Occipital lobe (tissue), 2 donors: ENCODE results near the gene KSR1. TPM values are rescaled to one million over a fixed set of nuclear protein-coding genes. Genes with fewer than 3 reads are reported as not detected.
"Not testable (repeated sequence)": the region's sequence is repeated elsewhere in the genome, so short reads cannot be mapped to it uniquely, and the experiment has no call there.

ENCODE experiments used
- DNase-seq: peaks from one replicate; lab custom pipeline; 2025; lab: John Stamatoyannopoulos, UW
- total RNA-seq: library from RNA; depleted of rRNA; stranded (reverse); fragments of >200 nt; gene quantifications from one replicate; pipeline ENCODE4 v1.2.3, GENCODE V29; 2014

Gene KSR1
- total RNA-seq, 1 donor from 2014 or later = 15.3 TPM

DNA sequence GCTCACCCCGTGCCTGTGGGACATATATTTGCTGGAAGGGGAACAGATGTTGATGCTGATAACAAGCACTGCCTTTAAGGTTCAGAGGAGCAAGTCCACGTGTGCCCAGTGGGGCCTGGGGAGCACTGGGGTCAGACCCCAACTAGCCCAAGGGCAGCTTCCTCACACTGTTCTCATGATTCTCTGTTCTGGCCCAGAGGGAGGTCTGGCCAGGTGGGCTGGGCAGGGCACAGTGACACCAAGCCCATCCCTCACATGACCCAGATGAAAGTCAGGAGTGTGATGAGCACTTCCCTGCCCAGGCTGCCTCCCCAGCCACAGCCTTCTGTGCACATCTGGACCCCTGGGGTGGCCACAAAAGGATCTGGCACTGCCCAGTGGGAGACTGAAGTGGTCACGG lies 29.8 kb upstream of the KSR1 start:
- DNase-seq = not testable (repeated sequence)

DNA sequence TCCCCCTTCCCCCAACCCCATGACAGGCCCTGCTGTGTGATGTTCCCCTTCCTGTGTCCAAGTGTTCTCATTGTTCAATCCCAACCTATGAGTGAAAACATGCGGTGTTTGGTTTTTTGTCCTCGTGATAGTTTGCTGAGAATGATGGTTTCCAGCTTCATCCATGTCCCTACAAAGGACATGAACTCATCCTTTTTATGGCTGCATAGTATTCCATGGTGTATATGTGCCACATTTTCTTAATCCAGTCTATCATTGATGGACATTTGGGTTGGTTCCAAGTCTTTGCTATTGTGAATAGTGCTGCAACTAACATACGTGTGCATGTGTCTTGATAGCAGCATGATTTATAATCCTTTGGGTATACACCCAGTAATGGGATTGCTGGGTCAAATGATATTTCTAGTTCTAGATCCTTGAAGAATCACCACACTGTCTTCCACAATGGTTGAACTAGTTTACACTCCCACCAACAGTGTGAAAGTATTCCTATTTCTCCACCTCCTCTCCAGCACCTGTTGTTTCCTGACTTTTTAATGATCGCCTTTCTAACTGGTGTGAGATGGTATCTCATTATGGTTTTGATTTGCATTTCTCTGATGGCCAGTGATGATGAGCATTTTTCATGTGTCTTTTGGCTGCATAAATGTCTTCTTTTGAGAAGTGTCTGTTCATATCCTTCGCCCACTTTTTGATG lies 28.9 kb upstream of the KSR1 start:
- DNase-seq = not testable (repeated sequence)

DNA sequence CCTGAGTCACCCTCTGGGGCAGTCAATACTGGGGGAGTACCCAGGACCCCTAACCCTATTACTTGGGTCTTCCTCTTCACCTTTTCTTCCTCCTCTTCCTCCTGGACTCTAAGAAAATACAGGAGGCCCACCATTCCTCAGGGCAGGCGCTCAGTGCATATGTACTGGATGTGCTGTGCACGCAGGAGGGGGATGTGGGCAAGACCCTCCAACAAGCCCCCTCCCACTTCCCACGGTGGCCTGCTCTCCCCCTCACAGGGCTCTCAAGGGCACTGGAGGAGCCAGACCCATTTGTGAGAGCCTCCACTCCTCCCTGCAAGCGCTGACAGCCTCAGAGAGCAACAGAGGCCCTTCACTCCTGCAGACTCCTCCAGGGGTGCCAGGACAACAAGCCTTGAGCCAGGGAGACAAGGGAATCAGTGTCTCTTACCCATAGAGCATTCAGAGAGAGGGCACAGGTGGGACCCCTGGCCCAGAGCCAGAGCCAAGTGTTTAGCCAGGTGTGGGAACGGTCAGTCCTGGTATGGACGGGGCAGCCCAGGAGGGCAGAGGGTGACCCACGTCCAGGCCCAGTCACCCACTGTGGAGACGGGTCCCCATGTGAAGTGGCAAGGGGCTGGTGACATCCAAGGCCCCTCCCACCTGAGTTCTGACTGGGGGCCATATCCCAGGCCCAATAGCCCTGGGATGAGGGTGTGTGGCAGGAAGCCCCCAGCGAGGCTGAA lies 27.3 kb upstream of the KSR1 start:
- no peak for DNase-seq

DNA sequence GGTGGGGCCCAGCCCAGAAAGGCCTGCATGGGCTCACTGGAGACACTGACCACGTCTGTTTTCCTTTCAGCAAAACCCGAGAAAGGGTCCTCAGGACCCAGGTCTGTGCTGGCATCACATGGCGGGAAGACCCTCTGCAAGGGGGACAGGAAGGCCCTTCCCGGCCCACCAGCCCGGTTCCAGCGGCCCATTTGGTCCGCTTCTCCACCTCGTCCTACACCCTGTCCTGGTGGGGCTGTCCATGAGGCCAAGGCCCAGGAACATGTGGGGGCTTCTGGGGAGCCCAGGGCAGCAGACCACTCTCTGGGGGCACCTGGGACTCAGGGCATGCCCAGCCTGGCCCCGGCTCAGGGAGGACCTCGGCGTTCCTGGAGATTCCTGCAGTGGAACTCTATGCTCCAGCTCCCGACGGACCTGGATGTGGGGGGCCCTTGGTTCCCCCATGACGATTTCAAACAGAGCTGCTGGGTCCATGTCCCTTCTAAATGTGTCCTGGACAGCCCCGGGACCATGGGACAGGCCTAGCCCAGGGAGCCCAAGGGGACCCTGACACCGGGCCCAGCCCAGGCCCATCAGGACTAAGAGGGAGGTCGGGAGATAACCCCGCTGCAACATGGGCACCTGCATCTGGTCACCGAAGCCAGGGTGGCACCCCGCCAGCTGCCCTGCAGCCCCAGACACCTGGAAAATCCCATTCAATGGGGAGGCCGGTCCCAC lies 26.4 kb upstream of the KSR1 start:
- no peak for DNase-seq

DNA sequence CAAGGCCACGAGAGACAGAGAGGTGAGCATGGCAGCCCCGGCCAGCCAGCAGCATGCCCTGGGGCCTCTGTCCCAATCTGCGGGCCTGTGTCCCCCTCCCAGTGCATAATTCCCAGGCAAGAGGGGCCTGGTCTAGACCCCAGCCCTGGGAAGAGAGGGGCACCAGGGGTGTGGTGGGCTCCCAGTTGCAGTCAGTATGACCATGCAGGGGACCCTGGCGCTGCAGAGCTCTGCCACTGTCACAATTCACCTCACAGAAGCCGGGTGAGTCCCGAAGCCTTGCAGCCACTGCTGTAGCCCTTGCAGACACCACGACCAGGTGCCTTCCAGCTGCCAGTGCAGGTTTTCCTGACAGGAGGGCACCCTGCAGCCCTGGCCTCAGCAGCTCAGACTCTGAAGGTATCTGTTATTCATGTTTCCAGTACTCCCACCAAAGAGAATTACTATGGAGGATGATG lies 25.8 kb upstream of the KSR1 start:
- DNase-seq = no peak

DNA sequence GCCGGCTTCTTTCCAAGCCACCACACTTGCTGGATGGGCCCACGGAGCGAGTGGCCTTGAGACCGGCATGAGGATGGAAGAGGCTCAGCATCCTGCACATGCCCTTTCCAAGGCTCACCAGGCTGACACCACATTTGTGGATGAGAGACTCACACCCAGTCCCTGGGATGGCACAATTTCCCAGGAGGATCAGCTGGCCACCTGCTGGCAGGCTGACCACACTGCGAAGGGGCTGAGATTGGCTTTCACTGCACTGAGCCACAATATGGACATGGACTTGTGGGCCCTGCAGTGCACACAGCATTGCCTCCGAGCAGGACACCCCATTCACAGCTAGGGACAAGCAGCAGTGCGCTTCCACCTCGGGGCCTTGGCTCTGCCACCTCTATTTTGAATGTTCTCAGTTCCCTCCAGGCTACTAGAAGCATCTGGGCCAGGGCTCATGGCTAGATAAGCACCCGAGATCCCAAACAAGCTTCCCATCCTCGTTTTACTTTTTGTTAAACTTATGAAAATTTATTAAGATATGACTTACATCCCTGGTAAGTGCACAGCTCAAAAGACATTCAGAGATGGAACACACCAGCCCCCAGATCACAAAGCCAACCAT lies 25.3 kb upstream of the KSR1 start:
- no peak for DNase-seq

DNA sequence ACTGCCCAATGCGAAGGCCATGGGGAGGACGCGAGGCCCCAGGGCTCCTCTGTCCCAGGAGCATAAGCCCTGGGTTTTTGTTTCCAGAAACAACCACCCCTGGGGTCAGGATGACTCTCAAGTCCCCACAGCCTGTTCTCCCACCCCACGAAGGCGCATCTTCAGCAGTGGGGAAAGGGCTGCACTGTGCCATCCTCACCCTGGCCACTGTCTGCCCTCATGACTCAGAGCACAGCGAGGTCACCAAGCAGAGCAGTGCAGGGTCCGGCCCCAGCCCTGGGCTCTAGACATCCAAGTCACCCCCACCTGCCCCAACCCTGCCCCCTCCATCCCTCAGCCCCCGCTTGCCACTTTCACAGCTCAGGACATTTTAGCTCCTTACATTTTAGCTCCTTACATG lies 22.7 kb upstream of the KSR1 start:
- DNase-seq = no peak

DNA sequence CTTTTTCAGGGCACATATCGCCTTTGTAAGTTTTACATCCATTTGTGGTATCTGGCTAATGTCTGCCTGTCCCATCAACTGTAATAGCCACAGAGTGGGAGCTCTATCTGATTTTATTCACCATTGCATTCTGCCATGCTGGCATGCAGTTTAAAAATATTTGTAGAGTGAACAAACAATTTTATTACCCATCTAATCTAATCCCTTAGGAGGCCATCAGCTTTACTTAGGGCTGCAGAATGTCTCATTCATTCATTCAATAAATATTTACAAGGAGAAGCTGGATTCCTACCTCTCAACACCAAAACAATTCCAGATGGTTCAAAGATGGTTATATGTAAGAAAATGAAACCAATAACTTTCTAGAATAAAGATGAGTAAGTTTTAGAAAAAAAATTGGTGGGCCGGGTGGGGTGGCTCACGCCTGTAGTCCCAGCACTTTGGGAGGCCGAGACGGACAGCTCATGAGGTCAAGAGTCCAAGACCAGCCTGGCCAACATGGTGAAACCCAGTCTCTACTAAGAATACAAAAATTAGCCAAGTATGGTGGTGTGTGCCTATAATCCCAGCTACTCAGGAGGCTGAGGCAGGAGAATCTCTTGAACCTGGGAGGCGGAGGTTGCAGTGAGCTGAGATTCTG lies 20.7 kb upstream of the KSR1 start:
- not testable (repeated sequence) for DNase-seq

DNA sequence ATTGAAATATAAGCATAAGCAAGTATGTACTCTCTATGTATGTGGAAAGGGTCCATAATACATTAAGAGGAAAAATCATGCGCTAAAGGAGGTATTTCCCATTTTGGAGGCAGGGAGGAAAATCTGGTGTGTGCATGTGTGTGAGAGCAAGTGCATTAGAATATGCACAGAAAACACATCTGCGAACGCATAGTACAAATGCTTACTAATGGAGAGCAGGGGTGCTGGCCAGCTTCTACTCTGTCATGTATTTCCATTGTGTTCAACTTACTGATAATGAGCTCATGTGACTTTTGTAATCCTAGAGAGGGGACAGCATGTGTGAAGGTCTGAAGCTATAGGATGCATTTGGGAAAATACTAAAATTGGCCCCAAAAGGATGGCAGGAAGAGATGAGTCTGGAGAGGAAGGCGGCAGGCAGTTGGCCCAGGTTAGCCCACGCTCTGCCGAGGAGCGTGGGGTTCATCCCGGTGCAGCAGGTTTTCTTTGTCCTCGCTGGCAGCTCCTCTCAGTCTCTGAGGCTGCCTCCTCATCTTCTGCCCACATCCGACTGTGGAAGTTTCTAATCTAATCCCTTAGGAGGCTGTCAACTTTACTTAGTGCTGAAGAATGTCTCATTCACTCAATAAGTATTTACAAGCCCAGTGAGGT lies 17.8 kb upstream of the KSR1 start:
- no peak for DNase-seq

DNA sequence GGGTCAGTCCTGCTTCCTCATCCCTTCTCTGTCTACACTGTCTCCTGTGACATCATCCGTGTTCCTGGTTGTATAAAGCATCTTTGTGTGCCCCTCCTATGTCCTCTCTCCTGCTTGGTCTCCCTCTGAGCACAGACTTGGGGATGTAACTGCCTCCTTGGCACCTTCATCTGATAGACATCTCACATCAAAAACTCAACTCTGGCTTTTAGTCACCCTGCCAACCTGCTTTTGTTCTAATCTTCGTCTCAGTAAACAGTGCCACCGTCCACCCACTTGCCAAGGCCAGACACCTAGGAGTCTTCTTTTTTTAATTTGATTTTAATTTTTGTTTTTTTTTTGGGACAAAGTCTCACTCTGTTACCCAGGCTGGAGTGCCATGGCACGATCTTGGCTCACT lies 16.9 kb upstream of the KSR1 start:
- DNase-seq = no peak

DNA sequence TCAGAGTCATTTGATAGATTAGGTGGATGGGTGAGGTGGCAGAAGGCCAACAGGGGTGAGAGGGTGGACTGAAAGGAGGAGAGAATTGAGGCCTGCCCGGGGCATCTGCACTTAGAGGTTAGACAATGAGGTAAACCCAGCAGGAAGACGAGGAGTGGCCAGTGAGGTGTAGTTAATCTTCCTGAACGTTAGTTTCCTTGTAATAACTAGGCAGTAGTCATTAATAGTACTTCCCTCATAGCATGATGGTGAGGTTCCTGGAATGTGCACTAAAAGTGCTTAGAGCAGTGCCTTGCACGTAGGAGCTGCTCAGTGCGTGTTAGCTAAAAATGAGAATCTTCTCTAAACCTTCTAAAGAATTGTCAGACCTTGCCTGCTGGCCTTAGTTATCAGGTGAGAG lies 13.5 kb upstream of the KSR1 start:
- DNase-seq = no peak

DNA sequence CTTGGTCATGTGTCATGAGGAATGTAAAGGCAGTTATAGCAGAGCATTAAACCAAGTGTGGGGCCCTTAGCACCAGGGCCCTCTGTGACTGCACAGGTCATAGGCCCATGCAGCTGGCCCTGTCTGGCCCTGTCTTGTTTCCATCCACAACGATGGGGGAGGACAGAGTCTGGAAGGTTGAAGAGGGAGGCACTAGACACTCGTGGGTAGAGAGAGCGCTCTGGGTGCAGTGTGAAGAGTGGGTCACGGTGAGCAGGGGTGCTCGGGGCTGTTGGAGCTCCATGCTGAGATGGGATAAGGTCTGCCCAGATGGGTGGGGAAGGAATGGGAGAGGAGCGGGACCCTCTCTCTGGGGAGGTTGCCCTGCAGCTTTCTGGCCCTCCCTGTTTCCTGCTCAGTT lies 12.8 kb upstream of the KSR1 start:
- DNase-seq = no peak

DNA sequence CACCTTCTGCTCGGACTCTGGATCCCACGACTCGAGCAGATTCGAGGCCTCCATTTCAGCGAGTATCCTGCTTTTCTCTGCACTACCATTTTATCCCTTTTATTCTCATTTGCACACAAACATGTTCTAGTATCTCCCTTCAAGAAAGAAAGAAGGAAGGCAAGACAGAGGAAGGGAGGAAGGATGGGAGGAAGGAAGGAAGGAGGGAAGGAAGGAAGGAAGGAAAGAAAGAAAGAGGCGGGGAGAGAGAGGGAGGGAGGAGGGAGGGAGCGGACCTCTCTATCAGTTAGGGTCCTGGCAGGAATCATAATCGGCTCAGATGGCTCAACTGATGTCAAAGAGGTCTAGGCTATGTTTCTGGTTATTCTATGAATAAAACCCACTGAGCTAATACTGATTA lies 10.3 kb upstream of the KSR1 start:
- no peak for DNase-seq

DNA sequence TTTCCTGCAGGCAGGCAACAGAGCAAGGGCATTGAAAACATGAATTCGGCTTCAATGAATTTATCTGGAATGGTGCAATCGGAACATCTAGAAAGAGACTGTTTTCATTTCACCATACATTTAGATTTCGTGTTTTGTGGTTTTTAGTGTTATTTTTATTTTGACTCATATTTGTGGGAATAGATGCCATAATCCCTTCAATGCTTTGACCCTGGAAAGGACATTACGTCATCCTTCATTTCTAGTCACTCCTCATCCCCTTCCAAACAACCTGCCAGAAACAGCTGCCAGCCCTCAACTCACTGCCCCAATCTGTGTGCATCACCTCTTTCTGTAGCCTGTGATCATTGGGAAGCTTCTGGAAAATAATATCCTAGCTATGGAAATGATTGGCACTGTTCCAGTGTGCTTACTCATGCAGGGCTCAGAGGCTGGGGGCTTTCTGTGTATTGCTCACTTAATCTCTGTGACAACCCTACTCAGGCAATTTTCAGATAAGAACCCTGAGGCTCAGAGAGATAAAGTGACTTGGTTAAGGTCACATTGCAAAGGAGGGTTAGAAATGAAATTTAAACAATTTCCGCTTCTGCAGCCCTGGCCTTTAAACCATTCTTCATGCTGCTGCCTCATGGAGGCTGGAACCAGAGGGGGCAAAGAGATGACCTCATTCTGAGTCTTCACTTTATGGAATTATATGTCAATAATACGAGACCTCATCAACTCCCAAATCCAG lies 9.5 kb upstream of the KSR1 start:
- no peak for DNase-seq

DNA sequence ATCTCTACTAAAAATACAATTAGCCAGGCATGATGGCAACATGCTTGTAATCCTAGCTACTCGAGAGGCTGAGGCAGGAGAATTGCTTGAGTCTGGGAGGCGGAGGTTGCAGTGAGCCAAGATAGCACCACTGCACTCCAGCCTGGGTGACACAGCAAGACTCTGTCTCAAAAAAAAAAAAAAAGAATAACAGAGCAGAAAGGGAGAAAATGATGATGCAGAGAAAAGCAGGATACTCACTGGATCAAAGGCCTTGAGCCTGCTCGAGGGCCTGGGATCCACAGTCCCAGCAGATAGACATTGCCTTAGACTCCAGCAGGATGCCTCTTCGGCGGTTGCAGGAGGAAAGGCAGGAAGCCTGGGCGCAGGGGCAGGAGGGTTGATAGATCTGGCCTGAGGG lies 7.7 kb upstream of the KSR1 start:
- not testable (repeated sequence) for DNase-seq

DNA sequence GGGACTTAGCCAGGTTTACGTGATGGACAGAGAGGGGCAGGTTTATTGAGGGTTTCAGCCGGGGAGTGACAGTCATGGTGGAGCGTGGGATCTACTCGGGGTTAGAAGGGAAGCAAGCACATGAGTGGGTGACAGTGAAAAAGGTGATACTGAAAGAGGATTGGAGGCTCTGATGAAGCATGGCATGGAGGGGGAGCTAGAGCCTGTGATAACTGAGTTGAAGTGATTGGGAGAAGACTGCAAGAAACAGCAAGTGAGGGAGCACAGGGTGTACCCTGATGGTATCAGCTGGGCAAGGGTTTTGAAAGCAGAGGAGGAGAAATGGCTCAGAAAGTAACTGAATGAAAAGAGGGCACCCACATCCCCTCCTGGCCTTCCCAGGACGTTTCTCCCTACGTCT lies 6.7 kb upstream of the KSR1 start:
- DNase-seq = no peak

DNA sequence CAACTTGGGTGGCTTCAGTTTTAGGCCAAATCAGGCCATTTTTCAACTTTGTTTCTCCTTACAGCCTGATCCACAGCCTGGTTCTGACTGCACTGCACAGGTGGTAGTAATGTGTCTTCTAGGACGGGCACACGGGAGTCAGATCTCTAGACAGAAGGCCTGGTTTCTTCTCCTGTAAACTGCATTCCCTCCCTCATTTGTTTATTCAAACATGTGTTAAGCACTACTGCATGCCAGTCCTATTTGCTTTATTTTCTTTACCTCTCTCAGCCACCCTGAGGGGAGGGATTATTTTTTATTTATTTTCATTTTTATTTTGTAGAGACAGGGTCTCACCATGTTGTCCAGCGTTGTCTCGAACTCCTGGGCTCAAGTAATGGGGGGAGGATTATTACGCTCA lies 6.3 kb upstream of the KSR1 start:
- no peak for DNase-seq

DNA sequence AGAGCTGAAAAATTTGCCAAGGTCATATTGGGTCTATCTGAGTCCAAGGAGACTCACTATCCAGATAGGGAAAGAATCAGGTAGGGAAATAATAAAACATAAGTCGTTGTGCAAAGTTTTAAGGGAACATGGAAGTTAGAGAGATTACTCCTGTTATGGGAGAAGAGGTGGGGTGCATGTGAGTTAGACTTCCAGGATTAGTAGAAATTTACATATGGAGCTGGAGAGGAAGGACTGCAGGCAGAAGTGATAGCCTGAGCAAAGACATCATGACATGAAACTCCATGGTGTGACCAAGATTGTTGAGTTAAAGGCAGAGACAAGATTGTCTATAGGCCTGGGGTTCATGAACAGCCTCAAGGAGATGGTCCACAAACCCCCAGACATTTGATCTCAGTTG lies 5.8 kb upstream of the KSR1 start:
- DNase-seq = no peak

DNA sequence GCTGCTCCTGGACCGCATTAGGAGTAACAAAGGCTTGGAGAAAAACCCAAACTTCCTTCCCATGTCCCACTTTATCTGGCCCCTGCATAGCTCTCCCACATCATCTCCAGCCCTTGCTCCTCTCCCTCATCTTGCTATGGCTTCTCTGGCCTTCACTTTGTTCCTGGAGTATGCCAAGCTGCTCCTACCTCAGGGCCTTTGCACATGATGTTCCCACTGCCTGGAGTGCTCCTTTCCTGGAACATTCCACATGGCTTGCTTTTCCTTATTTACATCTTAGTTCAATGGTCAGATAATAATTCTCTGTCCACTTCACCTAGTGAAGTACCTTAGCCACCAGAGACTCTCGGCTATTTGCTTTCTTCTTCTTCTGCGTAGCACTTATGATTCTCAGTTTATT lies 4.3 kb upstream of the KSR1 start:
- DNase-seq = no peak

DNA sequence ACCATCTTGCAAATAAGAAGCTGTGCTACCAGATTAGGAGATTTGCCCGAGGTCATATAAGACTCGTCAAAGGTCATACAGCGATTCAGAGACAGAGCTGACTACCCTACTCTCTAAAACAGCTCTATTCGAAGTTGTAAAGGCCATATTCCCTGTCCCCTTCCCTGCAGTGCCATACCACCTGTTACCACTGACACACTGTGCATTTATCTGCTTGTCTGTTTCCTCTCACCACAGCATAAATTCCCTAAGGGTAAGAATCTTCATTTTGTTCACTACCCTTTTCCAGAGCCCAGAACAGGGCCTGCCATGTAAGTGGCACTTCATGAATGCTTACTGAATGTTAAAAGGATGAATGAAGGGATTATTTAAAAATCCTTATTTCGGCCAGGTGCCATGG lies 3.4 kb upstream of the KSR1 start:
- no peak for DNase-seq
